ENCODE results near the gene ZNF646. TPM values are rescaled to one million over a fixed set of nuclear protein-coding genes. Genes with fewer than 3 reads are reported as not detected.

Gene ZNF646
- total RNA-seq, 4 donors from 2014 or later, result 10.9 to 16.9 (median 13.6) TPM

GRCh38 chr16:31088459-31089183 is 14.4 kb downstream of the ZNF646 start, which contains the start of gene PRSS53:
Gene PRSS53, minus strand, starts transcription at chr16:31088943. Its CDS starts 134 bp downstream, at chr16:31088809.
- ATAC-seq, result no peak
- H3K27ac ChIP-seq, result no peak within 1 kb of the TSS
- H3K4me3 ChIP-seq, result no peak within 1 kb of the TSS
- TF ChIP-seq CTCF (IDR thresholded peaks at IDR 0.05) (no peak), POLR2A (IDR thresholded peaks at IDR 0.05) (no peak), POLR2AphosphoS5 (IDR thresholded peaks at IDR 0.05) (no peak), EP300 (IDR thresholded peaks at IDR 0.05) (no peak)
- H3K36me3 ChIP-seq, result peaks cover 0 to 85% of the 10 kb centered on the region in 2 donors
- H3K9me3 ChIP-seq, result no peaks in the 10 kb centered on the region
- 62 to 83% methylated on average over 5 to 8 of the region's 15 CpGs for WGBS, 2 donors (ENCODE audit: low coverage in 1 of 2)
- H3K4me1 ChIP-seq, result peaks cover 0 to 14% (median 6%) of the 10 kb centered on the region in 3 donors
- no peaks in the 10 kb centered on the region for H3K27me3 ChIP-seq

- Histone ChIP-seq H3K4me1 (peaks cover 0 to 18% (median 6%) of the 10 kb centered on the region in 3 donors), H3K9me3 (no peaks in the 10 kb centered on the region), H3K4me3 (no peak overlapping the region), H3K27ac (no peak overlapping the region), H3K27me3 (no peaks in the 10 kb centered on the region), H3K36me3 (peaks cover 0 to 80% of the 10 kb centered on the region in 2 donors)
- TF ChIP-seq CTCF (IDR thresholded peaks at IDR 0.05) (no peak), EP300 (IDR thresholded peaks at IDR 0.05) (no peak), POLR2AphosphoS5 (IDR thresholded peaks at IDR 0.05) (no peak), POLR2A (IDR thresholded peaks at IDR 0.05) (no peak)
- WGBS, 2 donors (ENCODE audit: low coverage in 1 of 2), result 100% methylated on average over 4 of the region's 8 CpGs; no CpG with 5 or more reads in 1 of the 2 donors
- no peak for ATAC-seq
Observed at GRCh38 chr16:31089199-31089598, 15.0 kb downstream of the ZNF646 start.

DNA sequence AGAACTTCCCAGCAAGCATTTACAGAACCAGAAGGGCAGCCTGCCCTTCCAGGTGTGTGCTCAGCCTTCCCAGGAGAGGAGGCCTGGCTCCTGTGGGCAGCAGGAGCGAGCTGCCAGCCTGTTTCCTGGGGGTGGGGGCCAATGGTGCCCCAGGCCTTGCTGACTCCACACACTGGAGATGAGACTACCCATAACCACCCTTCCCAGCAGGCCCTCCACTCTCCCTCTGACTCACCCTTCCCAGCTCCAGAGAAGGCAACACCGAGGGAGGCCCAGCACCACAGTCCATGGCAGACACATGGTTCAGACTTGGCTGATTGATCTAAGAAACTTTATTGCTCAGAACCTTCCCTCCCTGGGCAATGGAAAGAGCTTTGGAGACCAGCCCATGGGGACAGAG is 16.3 kb downstream of the ZNF646 start:
- no peaks in the 10 kb centered on the region for H3K9me3 ChIP-seq
- 75% methylated on average over 2 of the region's 2 CpGs; no CpG with 5 or more reads in 1 of the 2 donors for WGBS, 2 donors (ENCODE audit: low coverage in 1 of 2)
- H3K4me3 ChIP-seq, result no peak overlapping the region
- H3K27me3 ChIP-seq, result no peaks in the 10 kb centered on the region
- ATAC-seq, result no peak
- peaks cover 0 to 25% (median 6%) of the 10 kb centered on the region in 3 donors for H3K4me1 ChIP-seq
- no peak overlapping the region for H3K27ac ChIP-seq
- H3K36me3 ChIP-seq, result peaks cover 0 to 66% of the 10 kb centered on the region in 2 donors
- TF ChIP-seq POLR2A (IDR thresholded peaks at IDR 0.05) (no peak), EP300 (IDR thresholded peaks at IDR 0.05) (no peak), POLR2AphosphoS5 (IDR thresholded peaks at IDR 0.05) (no peak), CTCF (IDR thresholded peaks at IDR 0.05) (no peak)

DNA sequence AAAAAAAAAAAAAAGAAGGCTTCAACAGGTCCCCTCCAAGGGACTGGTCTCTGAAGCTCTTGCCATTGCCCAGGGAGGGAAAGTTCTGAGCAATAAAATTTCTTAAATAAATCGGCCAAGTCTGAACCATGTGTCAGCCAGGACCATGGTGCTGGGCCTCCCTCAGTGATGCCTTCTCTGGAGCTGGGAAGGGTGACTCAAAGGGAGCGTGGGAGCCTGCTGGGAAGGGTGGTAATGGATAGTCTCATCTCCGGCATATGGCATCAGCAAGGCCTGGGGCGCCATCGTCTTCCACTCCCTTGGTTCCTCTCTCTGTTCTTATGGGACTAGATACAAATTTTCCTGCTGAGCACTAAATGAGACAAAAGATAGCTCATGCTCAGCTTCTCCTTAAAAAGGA is 18.1 kb downstream of the ZNF646 start:
- H3K27me3 ChIP-seq, result no peaks in the 10 kb centered on the region
- TF ChIP-seq POLR2AphosphoS5 (IDR thresholded peaks at IDR 0.05) (no peak), EP300 (IDR thresholded peaks at IDR 0.05) (no peak), POLR2A (IDR thresholded peaks at IDR 0.05) (no peak), CTCF (IDR thresholded peaks at IDR 0.05) (no peak)
- WGBS, 2 donors (ENCODE audit: low coverage in 1 of 2), result 91% methylated on average over 5 of the region's 5 CpGs; no CpG with 5 or more reads in 1 of the 2 donors
- peaks cover 0 to 28% (median 6%) of the 10 kb centered on the region in 3 donors for H3K4me1 ChIP-seq
- no peak overlapping the region for H3K4me3 ChIP-seq
- no peaks in the 10 kb centered on the region for H3K9me3 ChIP-seq
- H3K36me3 ChIP-seq, result peaks cover 0 to 48% of the 10 kb centered on the region in 2 donors
- no peak for ATAC-seq
- peak overlapping the region in 1 of 4 donors; percentile 12 for H3K27ac ChIP-seq

Measured in gastroesophageal sphincter (tissue), 4 donors.